PC-3 (cell line): ENCODE data around the gene SLC9A9. TPM values are rescaled to one million over a fixed set of nuclear protein-coding genes. Genes with fewer than 3 reads are reported as not detected.
A peak's percentile ranks its signal among the peaks of the same experiment; 100 is the strongest.

Experiments
- ATAC-seq: fragments of 200-7000 bp; cut with Tn5 transposase; 2 replicates; pipeline ENCODE4 v1.9.1; 2020; ENCODE audit warnings: mild to moderate bottlenecking, moderate library complexity
- BruUV-seq: library from RNA; stranded (reverse); fragments of 400-500 nt; replicated peaks from 2 replicates; lab custom pipeline; 2021; lab: Mats Ljungman, UMichigan
- CTCF ChIA-PET: fragments of 300-600 bp; sonication (Branson Sonifier 250); formaldehyde crosslinking; loops from one replicate; lab custom pipeline; 2022; ENCODE audit warnings: antibody characterized with exemption; lab: Charles Lee
- POLR2A ChIA-PET: fragments of 300-600 bp; sonication (Branson Sonifier 250); formaldehyde crosslinking; loops from one replicate; lab custom pipeline; 2022; ENCODE audit warnings: antibody characterized with exemption; ENCODE audit not compliant: unreplicated experiment; lab: Charles Lee
- DNase-seq: peaks from one replicate; pipeline ENCODE4 v3.0.0-alpha.2; 2015
- H2AFZ ChIP-seq: fragments of 300-600 bp; sonication (generic); 2 replicates; pipeline ENCODE4 v1.6.0; 2016; ENCODE audit warnings: antibody characterized with exemption, low read length
- H3F3A ChIP-seq: fragments of 300-600 bp; sonication (generic); one replicate; pipeline ENCODE4 v1.6.0; 2017; ENCODE audit warnings: antibody characterized with exemption, low read length, control low read depth, mild to moderate bottlenecking; ENCODE audit not compliant: unreplicated experiment
- H3K27ac ChIP-seq: fragments of 300-600 bp; sonication (generic); 2 replicates; pipeline ENCODE4 v1.5.1; 2016; ENCODE audit warnings: mild to moderate bottlenecking, low read length
- H3K27me3 ChIP-seq: fragments of 300-600 bp; sonication (generic); 2 replicates; pipeline ENCODE4 v1.6.1; 2016; ENCODE audit warnings: low read length, mixed read lengths
- H3K36me3 ChIP-seq: fragments of 300-600 bp; sonication (generic); 2 replicates; pipeline ENCODE4 v1.6.1; 2016; ENCODE audit warnings: low read depth, mixed run types, low read length, mixed read lengths
- H3K4me1 ChIP-seq: fragments of 300-600 bp; sonication (generic); 2 replicates; pipeline ENCODE4 v1.5.1; 2016; ENCODE audit warnings: low read length; ENCODE audit not compliant: insufficient read depth
- H3K4me2 ChIP-seq: fragments of 300-600 bp; sonication (generic); 2 replicates; pipeline ENCODE4 v1.6.0; 2016; ENCODE audit warnings: low read length
- H3K4me3 ChIP-seq: fragments of 300-600 bp; sonication (generic); 2 replicates; pipeline ENCODE4 v1.5.1; 2016; ENCODE audit warnings: mild to moderate bottlenecking, low read length, mixed read lengths
- H3K79me2 ChIP-seq: fragments of 300-600 bp; sonication (generic); 2 replicates; pipeline ENCODE4 v1.6.1; 2017; ENCODE audit warnings: low read length, mixed read lengths
- H3K9ac ChIP-seq: fragments of 300-600 bp; sonication (generic); 2 replicates; pipeline ENCODE4 v1.6.0; 2016; ENCODE audit warnings: mild to moderate bottlenecking, low read length
- H3K9me2 ChIP-seq: fragments of 300-600 bp; sonication (generic); replicated peaks from 2 replicates; pipeline ENCODE4 v1.6.1; 2016; ENCODE audit warnings: mixed run types, low read length, mixed read lengths
- H3K9me3 ChIP-seq: fragments of 300-600 bp; sonication (generic); 2 replicates; pipeline ENCODE4 v1.6.1; 2016; ENCODE audit warnings: low read length, mixed read lengths
- H4K20me1 ChIP-seq: fragments of 300-600 bp; sonication (generic); 2 replicates; pipeline ENCODE4 v1.6.1; 2016; ENCODE audit warnings: low read length, mixed read lengths
- EZH2 ChIP-seq: fragments of 300-600 bp; sonication (generic); IDR thresholded peaks from one replicate; pipeline ENCODE4 v1.6.1; 2017; ENCODE audit warnings: antibody characterized with exemption, mild to moderate bottlenecking, low read length; ENCODE audit not compliant: unreplicated experiment
- EZH2phosphoT487 ChIP-seq: fragments of 300-600 bp; sonication (generic); IDR thresholded peaks from 2 replicates; pipeline ENCODE4 v1.6.1; 2018; ENCODE audit warnings: mild to moderate bottlenecking, antibody characterized with exemption, low read length, borderline replicate concordance
- intact Hi-C: fragments of 100-400 bp; cut with micrococcal nuclease; formaldehyde crosslinking; loops from 2 replicates; pipeline ENCODE4 v1.9.0; 2023
- total RNA-seq: library from RNA; depleted of rRNA; stranded (reverse); fragments of >200 nt; gene quantifications from 2 replicates; pipeline ENCODE4 v1.2.3, GENCODE V29; 2014
- TF ChIP-seq, protein P1 (sequence below): fragments of 300-600 bp; sonication (generic); conservative IDR thresholded peaks from 2 replicates; pipeline ENCODE4 v1.5.1; 2017; ENCODE audit warnings: antibody characterized with exemption, low read depth, mild to moderate bottlenecking, low read length

Gene SLC9A9
- total RNA-seq, 1 experiment from 2014 or later: 0.07 TPM

DNA sequence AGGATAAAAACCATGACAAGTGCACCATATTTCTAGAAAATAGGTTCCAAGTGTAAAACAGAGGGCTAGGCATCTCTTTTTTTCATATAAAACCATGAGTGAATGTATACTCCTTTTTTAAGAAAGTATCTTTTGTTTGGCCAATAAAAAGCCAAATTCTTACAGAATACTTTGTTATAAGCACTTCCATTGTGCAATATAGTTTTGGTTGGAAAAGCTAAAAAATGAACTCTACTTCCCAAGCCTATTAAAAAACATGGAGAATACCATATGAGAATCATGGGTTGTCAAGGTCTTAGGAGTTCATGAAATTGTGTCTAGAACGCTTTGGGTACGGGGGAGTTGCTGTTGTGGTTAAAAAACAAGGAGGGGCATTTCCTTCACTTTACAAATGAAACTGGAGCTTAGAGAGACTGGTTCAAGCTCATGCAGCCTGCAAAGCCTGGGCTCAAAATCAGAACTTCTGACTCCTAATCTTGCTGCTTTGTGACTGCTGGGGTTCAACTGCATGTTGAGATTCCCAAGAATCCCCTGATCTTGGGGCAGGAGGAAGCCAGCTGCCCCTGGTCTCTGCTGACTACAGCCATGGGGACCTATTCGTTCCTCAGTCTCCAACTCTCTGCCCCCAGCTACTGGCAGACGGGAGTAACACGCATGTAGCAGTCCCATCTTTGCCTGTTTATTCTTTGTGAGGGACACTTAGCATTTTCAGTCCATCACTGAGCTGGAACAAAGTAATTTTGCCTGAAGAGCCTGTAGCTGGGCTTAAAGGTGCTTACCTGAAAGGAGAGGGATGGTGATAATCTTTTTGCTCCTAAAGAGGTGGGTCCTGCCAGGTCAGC lies 499.6 kb downstream of the SLC9A9 start:
- Histone ChIP-seq H4K20me1 (no peaks in the 10 kb centered on the region), H3K9me2 (no peaks in the 10 kb centered on the region), H3K4me2 (no peak overlapping the region), H3K9me3 (no peaks in the 10 kb centered on the region), H3K27me3 (no peaks in the 10 kb centered on the region), H3K27ac (no peak overlapping the region), H2AFZ (no peak overlapping the region), H3K36me3 (no peaks in the 10 kb centered on the region), H3K79me2 (no peaks in the 10 kb centered on the region), H3K4me3 (no peak overlapping the region), H3K9ac (no peak overlapping the region), H3K4me1 (no peaks in the 10 kb centered on the region), H3F3A (no peaks in the 10 kb centered on the region)
- CTCF ChIA-PET: no interaction called here
- ATAC-seq (no peak), DNase-seq (no peak)
- POLR2A ChIA-PET: no interaction called here
- intact Hi-C loops: no loop called here
- no peak for TF ChIP-seq EZH2phosphoT487
- TF ChIP-seq, protein P1, sequence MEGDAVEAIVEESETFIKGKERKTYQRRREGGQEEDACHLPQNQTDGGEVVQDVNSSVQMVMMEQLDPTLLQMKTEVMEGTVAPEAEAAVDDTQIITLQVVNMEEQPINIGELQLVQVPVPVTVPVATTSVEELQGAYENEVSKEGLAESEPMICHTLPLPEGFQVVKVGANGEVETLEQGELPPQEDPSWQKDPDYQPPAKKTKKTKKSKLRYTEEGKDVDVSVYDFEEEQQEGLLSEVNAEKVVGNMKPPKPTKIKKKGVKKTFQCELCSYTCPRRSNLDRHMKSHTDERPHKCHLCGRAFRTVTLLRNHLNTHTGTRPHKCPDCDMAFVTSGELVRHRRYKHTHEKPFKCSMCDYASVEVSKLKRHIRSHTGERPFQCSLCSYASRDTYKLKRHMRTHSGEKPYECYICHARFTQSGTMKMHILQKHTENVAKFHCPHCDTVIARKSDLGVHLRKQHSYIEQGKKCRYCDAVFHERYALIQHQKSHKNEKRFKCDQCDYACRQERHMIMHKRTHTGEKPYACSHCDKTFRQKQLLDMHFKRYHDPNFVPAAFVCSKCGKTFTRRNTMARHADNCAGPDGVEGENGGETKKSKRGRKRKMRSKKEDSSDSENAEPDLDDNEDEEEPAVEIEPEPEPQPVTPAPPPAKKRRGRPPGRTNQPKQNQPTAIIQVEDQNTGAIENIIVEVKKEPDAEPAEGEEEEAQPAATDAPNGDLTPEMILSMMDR: peak; percentile 26; the same call in 1 of the 2 replicates
- BruUV-seq: no TSS peak

DNA sequence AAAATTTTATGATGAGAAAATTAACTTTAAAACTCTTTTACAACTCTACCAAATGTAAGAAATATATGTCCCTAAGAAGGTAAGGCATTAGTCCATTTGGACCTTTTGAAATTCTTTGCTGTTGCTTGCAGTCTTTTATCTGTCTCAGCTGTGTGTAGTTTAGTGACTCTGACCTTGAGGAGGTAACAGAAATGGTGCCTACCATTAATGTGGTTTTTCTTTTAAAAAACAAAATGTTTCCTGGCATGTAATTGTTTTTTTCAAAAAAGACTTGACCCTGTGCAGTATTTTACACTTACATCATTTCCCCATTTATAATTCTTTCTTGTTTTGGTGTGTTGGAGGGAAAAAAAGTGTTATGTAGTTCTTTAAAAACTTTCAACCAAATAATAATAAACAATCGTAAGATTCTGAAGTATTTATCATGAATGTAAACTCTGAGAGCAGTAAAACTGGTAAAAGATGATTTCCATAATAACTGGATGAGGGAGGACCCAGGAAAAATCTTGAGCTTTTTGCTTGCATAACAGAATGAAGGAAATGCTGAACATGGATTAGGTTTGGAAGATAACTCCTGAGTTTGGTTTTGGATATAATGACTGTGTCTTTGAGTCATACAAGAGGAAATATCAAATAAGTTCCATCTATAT lies 503.6 kb downstream of the SLC9A9 start:
- DNase-seq (no peak), ATAC-seq (no peak)
- TF ChIP-seq, protein P1: no peak
- TF ChIP-seq EZH2 (no peak), EZH2phosphoT487 (no peak)
- no peaks in the 10 kb centered on the region for H3K9me2 ChIP-seq
- no peaks in the 10 kb centered on the region for H3F3A ChIP-seq
- no peaks in the 10 kb centered on the region for H4K20me1 ChIP-seq
- H3K27ac ChIP-seq: no peak overlapping the region
- no peaks in the 10 kb centered on the region for H3K79me2 ChIP-seq
- ChIA-PET POLR2A (no interaction called here), CTCF (no interaction called here)
- intact Hi-C loops: no loop called here
- H2AFZ ChIP-seq: no peak overlapping the region
- no peaks in the 10 kb centered on the region for H3K4me1 ChIP-seq
- H3K4me2 ChIP-seq: no peak overlapping the region
- no peaks in the 10 kb centered on the region for H3K36me3 ChIP-seq
- no peaks in the 10 kb centered on the region for H3K9me3 ChIP-seq
- no peaks in the 10 kb centered on the region for H3K27me3 ChIP-seq
- no peak overlapping the region for H3K4me3 ChIP-seq
- no TSS peak for BruUV-seq
- H3K9ac ChIP-seq: no peak overlapping the region

DNA sequence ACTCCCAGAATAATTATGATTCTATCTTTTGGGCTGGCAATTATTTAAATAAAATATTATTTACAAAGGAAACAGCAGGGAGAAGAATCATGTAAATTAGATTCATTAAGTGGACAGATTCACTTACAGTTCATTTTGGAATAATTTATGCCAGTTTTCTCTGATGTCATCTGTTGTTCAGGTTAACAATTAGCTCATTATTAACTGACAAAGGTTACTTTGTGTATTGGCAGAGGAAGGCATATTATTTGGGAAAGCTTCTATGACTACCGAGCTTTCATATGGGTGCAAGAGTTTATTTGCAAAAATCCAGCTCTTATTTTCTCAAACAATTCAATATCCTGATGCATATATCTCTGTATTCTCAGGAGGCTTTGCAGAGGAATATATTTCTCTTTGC lies 504.3 kb downstream of the SLC9A9 start:
- Histone ChIP-seq H3K36me3 (no peaks in the 10 kb centered on the region), H3K9me3 (no peaks in the 10 kb centered on the region), H3K4me3 (no peak overlapping the region), H3K9me2 (no peaks in the 10 kb centered on the region), H3K9ac (no peak overlapping the region), H3K4me1 (no peaks in the 10 kb centered on the region), H3K4me2 (no peak overlapping the region), H3K27ac (no peak overlapping the region), H3K27me3 (no peaks in the 10 kb centered on the region), H3K79me2 (no peaks in the 10 kb centered on the region), H3F3A (no peaks in the 10 kb centered on the region), H4K20me1 (no peaks in the 10 kb centered on the region), H2AFZ (no peak overlapping the region)
- ChIA-PET CTCF (no interaction called here), POLR2A (no interaction called here)
- intact Hi-C loops: no loop called here
- no peak for ATAC-seq
- no peak for DNase-seq
- BruUV-seq: no TSS peak
- TF ChIP-seq EZH2 (no peak), EZH2phosphoT487 (no peak)
- TF ChIP-seq, protein P1: no peak
